Hepatocyte (in vitro differentiated cells): ENCODE data around the gene FRMD3.

Experiments used
- EZH2 ChIP-seq: fragments of 200-600 bp; sonication (generic); IDR thresholded peaks from 2 replicates; pipeline ENCODE4 v1.6.1; 2016; ENCODE audit warnings: antibody characterized with exemption, mild to moderate bottlenecking, borderline replicate concordance
- EZH2phosphoT487 ChIP-seq: fragments of 200-600 bp; sonication (generic); IDR thresholded peaks from one replicate; pipeline ENCODE4 v1.6.1; 2018; ENCODE audit warnings: antibody characterized with exemption, mild to moderate bottlenecking, low read depth, moderate library complexity; ENCODE audit not compliant: unreplicated experiment, severe bottlenecking
- TF ChIP-seq, protein P1 (sequence below): fragments of 200-600 bp; sonication (generic); IDR thresholded peaks from 2 replicates; pipeline ENCODE4 v1.5.1; 2016; ENCODE audit warnings: antibody characterized with exemption, mild to moderate bottlenecking; ENCODE audit not compliant: poor library complexity

DNA sequence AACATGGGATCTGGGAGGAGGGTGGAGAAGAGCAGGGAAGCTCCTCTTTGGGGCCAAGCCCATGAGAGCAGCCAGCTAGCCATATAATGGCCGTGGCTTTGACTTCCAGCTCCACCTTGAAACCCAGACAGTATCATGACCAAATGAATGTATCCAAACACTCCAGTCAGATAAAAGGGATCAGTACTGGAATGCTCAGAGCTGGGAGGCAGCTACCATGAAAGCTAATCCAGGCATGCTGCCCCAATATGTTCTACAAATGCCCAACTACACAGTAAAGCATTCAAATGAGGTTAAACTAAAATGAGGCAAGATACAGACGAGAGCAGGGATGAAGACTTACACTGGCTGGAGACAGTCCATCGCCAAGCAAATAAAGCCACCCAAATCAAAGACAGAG lies 69.4 kb downstream of the FRMD3 start:
- TF ChIP-seq, protein P1, sequence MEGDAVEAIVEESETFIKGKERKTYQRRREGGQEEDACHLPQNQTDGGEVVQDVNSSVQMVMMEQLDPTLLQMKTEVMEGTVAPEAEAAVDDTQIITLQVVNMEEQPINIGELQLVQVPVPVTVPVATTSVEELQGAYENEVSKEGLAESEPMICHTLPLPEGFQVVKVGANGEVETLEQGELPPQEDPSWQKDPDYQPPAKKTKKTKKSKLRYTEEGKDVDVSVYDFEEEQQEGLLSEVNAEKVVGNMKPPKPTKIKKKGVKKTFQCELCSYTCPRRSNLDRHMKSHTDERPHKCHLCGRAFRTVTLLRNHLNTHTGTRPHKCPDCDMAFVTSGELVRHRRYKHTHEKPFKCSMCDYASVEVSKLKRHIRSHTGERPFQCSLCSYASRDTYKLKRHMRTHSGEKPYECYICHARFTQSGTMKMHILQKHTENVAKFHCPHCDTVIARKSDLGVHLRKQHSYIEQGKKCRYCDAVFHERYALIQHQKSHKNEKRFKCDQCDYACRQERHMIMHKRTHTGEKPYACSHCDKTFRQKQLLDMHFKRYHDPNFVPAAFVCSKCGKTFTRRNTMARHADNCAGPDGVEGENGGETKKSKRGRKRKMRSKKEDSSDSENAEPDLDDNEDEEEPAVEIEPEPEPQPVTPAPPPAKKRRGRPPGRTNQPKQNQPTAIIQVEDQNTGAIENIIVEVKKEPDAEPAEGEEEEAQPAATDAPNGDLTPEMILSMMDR = no peak
- TF ChIP-seq EZH2 = no peak
- no peak for TF ChIP-seq EZH2phosphoT487
